ENCODE data around the gene COL26A1. TPM values are rescaled to one million over a fixed set of nuclear protein-coding genes. Genes with fewer than 3 reads are reported as not detected.

The COL26A1 gene
- total and polyA plus RNA-seq, 8 donors: 0.37 to 3.5 (median 0.86) TPM

DNA sequence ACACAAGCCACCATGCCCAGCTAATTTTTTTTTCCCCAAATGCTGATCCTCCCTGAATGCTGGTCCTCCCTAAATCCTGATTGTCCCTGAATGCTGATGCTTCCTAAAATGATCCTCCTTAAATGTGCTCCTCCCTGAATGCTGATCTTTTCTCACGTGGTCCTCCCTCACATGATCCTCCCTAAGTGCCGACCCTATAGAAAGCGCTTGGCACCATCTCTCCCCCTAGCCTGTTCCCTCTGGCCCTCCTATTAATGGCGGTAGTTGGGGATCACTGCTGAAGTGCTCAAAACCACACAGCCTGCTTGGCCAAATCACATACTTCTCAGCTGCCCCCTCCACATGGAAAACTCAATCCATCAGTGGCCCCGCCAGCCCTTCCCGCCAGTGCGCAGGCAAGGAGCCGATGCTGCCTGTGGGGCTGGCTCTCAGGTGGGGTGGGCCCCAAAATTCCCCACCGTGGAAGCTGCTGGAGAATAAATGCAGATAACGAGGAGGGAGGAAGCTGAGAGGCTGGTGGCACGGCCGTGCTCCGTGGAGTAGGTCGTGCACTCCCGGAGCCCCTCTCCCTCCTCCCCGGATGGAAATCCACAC, 42.9 kb downstream of the COL26A1 start:
- DNase-seq (no peak), FAIRE-seq (no peak), ATAC-seq (no peak)
- Histone ChIP-seq H3K4me3 (no peak overlapping the region), H3K36me3 (no peaks in the 10 kb centered on the region), H3K9me3 (no peaks in the 10 kb centered on the region), H3K4me1 (no peaks in the 10 kb centered on the region), H3K27me3 (no peaks in the 10 kb centered on the region), H3K27ac (no peak overlapping the region)
- intact Hi-C loops (cut with DNase I): no loop called here
- TF ChIP-seq, protein P1, sequence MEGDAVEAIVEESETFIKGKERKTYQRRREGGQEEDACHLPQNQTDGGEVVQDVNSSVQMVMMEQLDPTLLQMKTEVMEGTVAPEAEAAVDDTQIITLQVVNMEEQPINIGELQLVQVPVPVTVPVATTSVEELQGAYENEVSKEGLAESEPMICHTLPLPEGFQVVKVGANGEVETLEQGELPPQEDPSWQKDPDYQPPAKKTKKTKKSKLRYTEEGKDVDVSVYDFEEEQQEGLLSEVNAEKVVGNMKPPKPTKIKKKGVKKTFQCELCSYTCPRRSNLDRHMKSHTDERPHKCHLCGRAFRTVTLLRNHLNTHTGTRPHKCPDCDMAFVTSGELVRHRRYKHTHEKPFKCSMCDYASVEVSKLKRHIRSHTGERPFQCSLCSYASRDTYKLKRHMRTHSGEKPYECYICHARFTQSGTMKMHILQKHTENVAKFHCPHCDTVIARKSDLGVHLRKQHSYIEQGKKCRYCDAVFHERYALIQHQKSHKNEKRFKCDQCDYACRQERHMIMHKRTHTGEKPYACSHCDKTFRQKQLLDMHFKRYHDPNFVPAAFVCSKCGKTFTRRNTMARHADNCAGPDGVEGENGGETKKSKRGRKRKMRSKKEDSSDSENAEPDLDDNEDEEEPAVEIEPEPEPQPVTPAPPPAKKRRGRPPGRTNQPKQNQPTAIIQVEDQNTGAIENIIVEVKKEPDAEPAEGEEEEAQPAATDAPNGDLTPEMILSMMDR (IDR thresholded peaks at IDR 0.05): no peak
- 84% methylated on average over 16 of the region's 16 CpGs for WGBS, 2 donors

DNA sequence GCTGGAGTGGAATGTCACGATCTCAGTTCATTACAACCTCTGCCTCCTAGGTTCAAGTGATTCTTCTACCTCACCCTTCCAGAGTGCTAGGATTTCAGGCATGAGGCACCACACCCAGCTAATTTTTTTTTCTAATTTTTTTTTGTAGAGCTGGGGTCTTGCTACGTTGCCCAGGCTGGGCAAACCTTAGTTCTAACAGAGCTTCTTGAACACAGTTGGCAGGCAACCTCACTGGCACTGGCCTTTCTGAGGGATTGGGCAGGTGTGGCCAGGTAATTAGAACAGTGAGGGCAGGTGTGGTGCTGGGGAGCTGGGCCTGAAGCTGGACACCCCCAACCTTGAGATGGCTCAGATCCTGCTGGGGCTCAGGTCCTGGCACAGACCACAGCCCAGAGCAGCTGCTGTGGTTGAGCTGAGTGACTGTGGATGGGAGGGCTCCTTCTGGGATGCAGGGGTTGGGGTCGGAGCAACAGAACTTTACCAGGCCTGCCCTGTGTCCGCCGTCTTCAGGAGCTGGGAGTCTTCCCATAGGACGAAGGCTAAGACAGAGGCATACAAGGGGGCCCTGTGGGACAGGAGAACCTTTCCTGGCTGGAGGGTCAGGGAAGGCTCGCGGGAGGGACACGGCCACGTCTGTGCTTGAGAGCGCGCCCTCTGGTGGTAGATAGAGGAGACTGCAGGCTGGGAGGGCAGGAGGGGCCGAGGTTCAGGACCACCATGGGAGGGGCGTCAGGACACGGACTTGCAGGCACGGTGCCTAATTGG, 48.2 kb downstream of the COL26A1 start:
- no peak for FAIRE-seq

GRCh38 chr7:101411508-101411874, 48.8 kb downstream of the COL26A1 start:
- TF ChIP-seq, protein P1 (IDR thresholded peaks at IDR 0.05): no peak
- Histone ChIP-seq H3K4me1 (no peaks in the 10 kb centered on the region), H3K27ac (no peak overlapping the region), H3K36me3 (no peaks in the 10 kb centered on the region), H3K9me3 (no peaks in the 10 kb centered on the region), H3K27me3 (no peaks in the 10 kb centered on the region), H3K4me3 (no peak overlapping the region)
- WGBS, 2 donors: 43 to 50% methylated on average over 4 of the region's 4 CpGs
- FAIRE-seq (no peak), ATAC-seq (peak in 3 of 4 donors; percentile 17 to 46 (median 30)), DNase-seq (no peak)
- intact Hi-C loops (cut with DNase I): no loop called here

More for the DNA sequence above, 48.2 kb downstream of the COL26A1 start:
- H3K9me3 ChIP-seq: no peaks in the 10 kb centered on the region
- intact Hi-C loops (cut with DNase I): no loop called here
- DNase-seq (peak; percentile 17 to 75 (median 38)), ATAC-seq (peak; percentile 60 to 96 (median 84))
- H3K4me3 ChIP-seq: no peak overlapping the region
- no peak overlapping the region for H3K27ac ChIP-seq
- H3K36me3 ChIP-seq: no peaks in the 10 kb centered on the region
- WGBS, 2 donors: 17 to 25% methylated on average over 16 of the region's 16 CpGs
- H3K27me3 ChIP-seq: no peaks in the 10 kb centered on the region
- TF ChIP-seq, protein P1 (IDR thresholded peaks at IDR 0.05): peak; percentile 71 to 84 (median 78)
- H3K4me1 ChIP-seq: no peaks in the 10 kb centered on the region

GRCh38 chr7:101412976-101413375, 50.3 kb downstream of the COL26A1 start:
- no peaks in the 10 kb centered on the region for H3K4me1 ChIP-seq
- WGBS, 2 donors: 85 to 86% methylated on average over 12 of the region's 12 CpGs
- H3K36me3 ChIP-seq: no peaks in the 10 kb centered on the region
- no peak overlapping the region for H3K27ac ChIP-seq
- intact Hi-C loops (cut with DNase I): no loop called here
- no peak for DNase-seq
- TF ChIP-seq, protein P1 (IDR thresholded peaks at IDR 0.05): no peak
- no peak for FAIRE-seq
- no peaks in the 10 kb centered on the region for H3K9me3 ChIP-seq
- no peak for ATAC-seq
- H3K27me3 ChIP-seq: no peaks in the 10 kb centered on the region
- no peak overlapping the region for H3K4me3 ChIP-seq

DNA sequence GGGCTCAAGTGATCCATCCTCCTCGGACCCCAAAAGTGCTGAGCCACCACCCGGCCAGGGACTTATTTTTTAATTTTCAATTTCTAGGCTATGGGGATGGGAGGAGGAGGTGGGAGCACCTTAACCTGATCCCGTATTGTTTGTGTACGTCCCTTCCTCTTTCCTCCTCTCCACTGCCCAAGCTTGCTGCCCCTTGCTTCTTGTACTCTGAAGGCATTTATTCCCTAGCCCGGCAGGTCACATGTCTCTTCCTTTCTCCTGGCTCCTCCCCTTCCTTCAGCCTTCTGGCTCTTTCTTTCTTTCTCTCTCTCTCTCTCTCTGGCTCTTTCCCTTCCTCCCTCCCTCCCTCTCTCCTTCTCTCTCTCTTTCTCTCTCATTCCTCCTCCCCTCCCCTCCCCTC, 56.0 kb downstream of the COL26A1 start:
- DNase-seq (no peak), FAIRE-seq (no peak), ATAC-seq (no peak)
- Histone ChIP-seq H3K27me3 (no peaks in the 10 kb centered on the region), H3K4me1 (no peaks in the 10 kb centered on the region), H3K9me3 (no peaks in the 10 kb centered on the region), H3K36me3 (no peaks in the 10 kb centered on the region), H3K4me3 (no peak overlapping the region), H3K27ac (no peak overlapping the region)
- 62 to 65% methylated on average over 5 of the region's 5 CpGs for WGBS, 2 donors
- intact Hi-C loops (cut with DNase I): no loop called here
- TF ChIP-seq, protein P1 (IDR thresholded peaks at IDR 0.05): no peak

Data from pancreas (tissue), 10 donors.